GM12891 (cell line): ENCODE measurements around the gene NPS.

Experiments used
- DNase-seq: peaks from one replicate; pipeline ENCODE4 v3.0.0; 2011; ENCODE audit warnings: low spot score; ENCODE audit not compliant: insufficient read length
- FAIRE-seq: peaks from 2 replicates; lab custom pipeline; 2011; peaks lifted over from hg19 to GRCh38; lab: Jason Lieb, UNC
- PAX5 ChIP-seq: IDR thresholded peaks from 2 replicates; pipeline ENCODE4 v1.6.1; 2011; ENCODE audit warnings: low read length, moderate library complexity, mild to moderate bottlenecking; ENCODE audit not compliant: insufficient read depth, severe bottlenecking
- POLR2A ChIP-seq: IDR thresholded peaks from 2 replicates; pipeline ENCODE4 v1.6.1; 2011; ENCODE audit warnings: low read depth, low read length, control low read depth
- POLR2AphosphoS5 ChIP-seq: IDR thresholded peaks from 2 replicates; pipeline ENCODE4 v1.6.1; 2011; ENCODE audit warnings: low read depth, low read length, control low read depth
- POU2F2 ChIP-seq: IDR thresholded peaks from 2 replicates; pipeline ENCODE4 v1.6.1; 2011; ENCODE audit warnings: low read depth, mild to moderate bottlenecking, control low read depth, low read length, moderate library complexity
- SPI1 ChIP-seq: IDR thresholded peaks from 2 replicates; pipeline ENCODE4 v1.6.1; 2011; ENCODE audit warnings: low read depth, low read length, control low read depth
- TAF1 ChIP-seq: IDR thresholded peaks from 2 replicates; pipeline ENCODE4 v1.6.1; 2011; ENCODE audit warnings: low read depth, low read length, control low read depth

Gene NPS

DNA sequence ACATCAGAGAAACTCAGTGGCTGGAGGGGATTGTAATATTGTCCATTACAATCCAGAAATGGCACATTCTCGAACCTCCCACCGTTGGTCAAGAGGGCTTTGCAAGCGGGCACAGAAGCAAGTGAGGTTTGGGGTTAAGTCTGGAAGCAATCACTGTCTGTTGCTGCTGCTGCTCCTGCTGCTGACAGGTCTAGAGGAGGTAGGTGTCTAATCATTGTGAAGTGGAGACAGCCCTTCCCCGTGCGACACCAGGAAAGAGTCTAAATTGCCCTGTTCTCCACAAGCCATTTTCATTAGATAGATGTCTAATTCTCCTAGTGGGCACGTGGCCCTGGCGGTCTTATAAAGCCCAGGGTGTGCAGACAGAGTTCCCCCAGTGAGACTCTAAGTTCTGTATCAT lies 43.5 kb downstream of the NPS start:
- DNase-seq (no peak), FAIRE-seq (no peak)
- TF ChIP-seq POLR2A: no peak
- TF ChIP-seq TAF1: no peak
- TF ChIP-seq POLR2AphosphoS5: no peak
- TF ChIP-seq PAX5: no peak
- TF ChIP-seq POU2F2: no peak
- TF ChIP-seq SPI1: no peak

DNA sequence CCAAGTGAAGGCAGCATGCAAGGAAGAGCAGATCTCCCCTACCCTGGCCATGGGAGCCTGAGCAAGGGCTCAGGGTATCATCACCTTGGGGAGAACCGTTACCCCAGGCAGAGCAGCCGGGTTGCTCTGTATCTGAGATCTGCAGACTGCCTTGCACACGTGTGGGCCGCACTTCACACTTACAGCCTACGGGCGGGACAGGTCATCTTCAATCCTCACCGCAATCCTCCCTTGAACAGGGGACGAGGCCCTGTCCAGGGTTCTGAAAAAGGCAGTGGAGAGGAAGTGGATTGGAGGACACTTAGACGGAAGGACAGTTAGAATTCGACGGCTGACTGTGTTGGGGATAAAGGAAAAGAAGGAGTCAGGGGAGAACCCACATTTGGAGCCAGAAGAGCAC lies 51.4 kb downstream of the NPS start:
- FAIRE-seq (no peak), DNase-seq (no peak)
- TF ChIP-seq POU2F2 (no peak), PAX5 (no peak), POLR2AphosphoS5 (no peak), TAF1 (no peak), SPI1 (no peak), POLR2A (no peak)
